HL-60 (cell line): ENCODE results near the gene PSAP.

Experiments
- DNase-seq, 2 experiments: peaks; one replicate each; pipeline ENCODE4 v3.0.0-alpha.2; 2010 to 2020; ENCODE audit warnings: low read depth in 1 of 2, low spot score in 1 of 2
- H3K27ac ChIP-seq: fragments of 250-450 bp; sonication (Bioruptor Pico); replicated peaks from 2 replicates; pipeline ENCODE4 v1.5.1; 2020; ENCODE audit warnings: mild to moderate bottlenecking, moderate library complexity
- H3K27me3 ChIP-seq: fragments of 250-450 bp; sonication (Bioruptor Pico); 2 replicates; pipeline ENCODE4 v1.5.1; 2021; ENCODE audit warnings: mild to moderate bottlenecking, moderate library complexity; ENCODE audit not compliant: insufficient read depth, poor library complexity, severe bottlenecking
- H3K4me3 ChIP-seq: replicated peaks from 2 replicates; pipeline ENCODE4 v1.5.1; 2011; ENCODE audit warnings: mild to moderate bottlenecking, control low read depth, low read length; ENCODE audit not compliant: insufficient read depth
- GABPA ChIP-seq: IDR thresholded peaks from 2 replicates; pipeline ENCODE4 v1.6.1; 2012; ENCODE audit warnings: low read depth
- POLR2AphosphoS5 ChIP-seq: IDR thresholded peaks from 2 replicates; pipeline ENCODE4 v1.6.1; 2012; ENCODE audit warnings: low read depth
- SPI1 ChIP-seq: IDR thresholded peaks from 2 replicates; pipeline ENCODE4 v1.6.1; 2012; ENCODE audit warnings: low read depth, mild to moderate bottlenecking, borderline replicate concordance
- TF ChIP-seq, protein P1 (sequence below): IDR thresholded peaks from 2 replicates; pipeline ENCODE4 v1.6.1; 2012; ENCODE audit warnings: low read depth; ENCODE audit not compliant: insufficient replicate concordance
- TF ChIP-seq, protein P2 (sequence below): IDR thresholded peaks from one replicate; pipeline ENCODE4 v1.5.1; 2011; ENCODE audit warnings: low read length, control low read depth, inconsistent platforms; ENCODE audit not compliant: insufficient read depth

Gene PSAP

DNA sequence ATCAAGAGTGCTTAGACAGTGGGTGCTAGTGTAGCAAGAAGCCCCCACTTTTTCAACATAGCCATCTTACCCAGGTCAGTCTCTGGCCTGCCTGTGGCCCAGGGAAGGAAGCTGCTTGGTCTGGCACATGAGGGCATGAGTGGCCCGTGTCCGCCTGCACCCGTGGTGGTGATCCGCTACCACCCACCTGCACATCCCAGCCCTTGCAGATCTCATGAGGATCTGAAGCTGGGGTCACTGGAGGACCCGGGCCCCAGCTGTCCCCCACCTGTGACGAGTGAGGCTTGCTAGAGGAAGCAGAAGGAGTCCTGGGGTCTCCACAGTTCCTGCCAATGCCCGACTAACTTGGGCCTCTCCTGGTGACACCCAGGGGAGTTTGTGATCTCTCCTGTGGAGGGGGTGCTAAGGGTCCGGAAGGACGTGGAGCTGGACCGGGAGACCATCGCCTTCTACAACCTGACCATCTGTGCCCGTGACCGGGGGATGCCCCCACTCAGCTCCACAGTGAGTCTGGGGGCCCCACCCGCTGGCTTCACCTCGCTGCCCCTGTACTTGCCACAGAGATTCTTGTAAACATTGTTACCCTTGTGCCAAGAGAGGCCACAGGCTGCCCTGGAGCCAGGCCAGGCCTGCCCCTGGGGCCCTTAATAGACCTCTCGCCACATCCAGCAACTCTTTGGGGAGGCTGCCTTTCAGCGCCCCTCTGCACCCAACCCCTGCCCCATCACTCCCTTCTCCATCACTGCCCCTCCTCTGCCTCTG, 67.0 kb downstream of the PSAP start:
- no peak for DNase-seq
- Histone ChIP-seq H3K27me3 (no peaks in the 10 kb centered on the region), H3K27ac (no peak overlapping the region), H3K4me3 (no peak overlapping the region)
- no peak for TF ChIP-seq SPI1
- no peak for TF ChIP-seq GABPA
- no peak for TF ChIP-seq POLR2AphosphoS5
- TF ChIP-seq, protein P1, sequence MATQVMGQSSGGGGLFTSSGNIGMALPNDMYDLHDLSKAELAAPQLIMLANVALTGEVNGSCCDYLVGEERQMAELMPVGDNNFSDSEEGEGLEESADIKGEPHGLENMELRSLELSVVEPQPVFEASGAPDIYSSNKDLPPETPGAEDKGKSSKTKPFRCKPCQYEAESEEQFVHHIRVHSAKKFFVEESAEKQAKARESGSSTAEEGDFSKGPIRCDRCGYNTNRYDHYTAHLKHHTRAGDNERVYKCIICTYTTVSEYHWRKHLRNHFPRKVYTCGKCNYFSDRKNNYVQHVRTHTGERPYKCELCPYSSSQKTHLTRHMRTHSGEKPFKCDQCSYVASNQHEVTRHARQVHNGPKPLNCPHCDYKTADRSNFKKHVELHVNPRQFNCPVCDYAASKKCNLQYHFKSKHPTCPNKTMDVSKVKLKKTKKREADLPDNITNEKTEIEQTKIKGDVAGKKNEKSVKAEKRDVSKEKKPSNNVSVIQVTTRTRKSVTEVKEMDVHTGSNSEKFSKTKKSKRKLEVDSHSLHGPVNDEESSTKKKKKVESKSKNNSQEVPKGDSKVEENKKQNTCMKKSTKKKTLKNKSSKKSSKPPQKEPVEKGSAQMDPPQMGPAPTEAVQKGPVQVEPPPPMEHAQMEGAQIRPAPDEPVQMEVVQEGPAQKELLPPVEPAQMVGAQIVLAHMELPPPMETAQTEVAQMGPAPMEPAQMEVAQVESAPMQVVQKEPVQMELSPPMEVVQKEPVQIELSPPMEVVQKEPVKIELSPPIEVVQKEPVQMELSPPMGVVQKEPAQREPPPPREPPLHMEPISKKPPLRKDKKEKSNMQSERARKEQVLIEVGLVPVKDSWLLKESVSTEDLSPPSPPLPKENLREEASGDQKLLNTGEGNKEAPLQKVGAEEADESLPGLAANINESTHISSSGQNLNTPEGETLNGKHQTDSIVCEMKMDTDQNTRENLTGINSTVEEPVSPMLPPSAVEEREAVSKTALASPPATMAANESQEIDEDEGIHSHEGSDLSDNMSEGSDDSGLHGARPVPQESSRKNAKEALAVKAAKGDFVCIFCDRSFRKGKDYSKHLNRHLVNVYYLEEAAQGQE = no peak
- TF ChIP-seq, protein P2, sequence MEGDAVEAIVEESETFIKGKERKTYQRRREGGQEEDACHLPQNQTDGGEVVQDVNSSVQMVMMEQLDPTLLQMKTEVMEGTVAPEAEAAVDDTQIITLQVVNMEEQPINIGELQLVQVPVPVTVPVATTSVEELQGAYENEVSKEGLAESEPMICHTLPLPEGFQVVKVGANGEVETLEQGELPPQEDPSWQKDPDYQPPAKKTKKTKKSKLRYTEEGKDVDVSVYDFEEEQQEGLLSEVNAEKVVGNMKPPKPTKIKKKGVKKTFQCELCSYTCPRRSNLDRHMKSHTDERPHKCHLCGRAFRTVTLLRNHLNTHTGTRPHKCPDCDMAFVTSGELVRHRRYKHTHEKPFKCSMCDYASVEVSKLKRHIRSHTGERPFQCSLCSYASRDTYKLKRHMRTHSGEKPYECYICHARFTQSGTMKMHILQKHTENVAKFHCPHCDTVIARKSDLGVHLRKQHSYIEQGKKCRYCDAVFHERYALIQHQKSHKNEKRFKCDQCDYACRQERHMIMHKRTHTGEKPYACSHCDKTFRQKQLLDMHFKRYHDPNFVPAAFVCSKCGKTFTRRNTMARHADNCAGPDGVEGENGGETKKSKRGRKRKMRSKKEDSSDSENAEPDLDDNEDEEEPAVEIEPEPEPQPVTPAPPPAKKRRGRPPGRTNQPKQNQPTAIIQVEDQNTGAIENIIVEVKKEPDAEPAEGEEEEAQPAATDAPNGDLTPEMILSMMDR = no peak

DNA sequence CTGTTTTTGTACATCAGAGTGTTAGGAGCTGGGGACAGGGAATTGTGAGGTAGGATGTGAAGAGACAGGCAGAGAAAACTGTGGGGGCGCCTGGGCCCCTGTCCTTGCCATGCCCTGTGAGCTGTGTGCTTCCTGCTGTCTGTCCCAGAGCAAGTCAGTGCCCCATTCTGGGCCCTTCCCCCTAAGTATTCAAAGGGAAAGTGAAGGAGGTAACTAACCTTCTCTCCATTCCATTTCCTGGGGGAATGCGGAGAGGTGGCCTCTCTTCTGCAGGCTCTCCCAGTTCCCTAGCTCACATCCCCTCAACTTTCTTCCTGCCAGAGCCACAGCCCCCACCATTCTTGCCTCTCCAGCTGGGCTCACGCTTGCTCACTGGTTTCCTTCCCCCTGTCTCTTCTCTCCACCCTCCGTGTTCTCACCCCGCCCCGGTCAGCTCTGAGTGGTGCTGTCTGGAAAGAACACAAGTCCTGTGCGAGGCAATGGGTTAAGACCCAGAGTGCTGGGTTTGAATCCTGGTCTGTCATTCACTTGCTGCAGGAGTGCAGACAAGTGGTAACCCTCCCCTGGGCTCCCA, 68.0 kb downstream of the PSAP start:
- H3K27ac ChIP-seq = no peak overlapping the region
- peak in 1 of 2 experiments; percentile 37 for DNase-seq
- no peak overlapping the region for H3K4me3 ChIP-seq
- no peaks in the 10 kb centered on the region for H3K27me3 ChIP-seq
- TF ChIP-seq, protein P1 = no peak
- TF ChIP-seq, protein P2 = no peak
- TF ChIP-seq GABPA (no peak), POLR2AphosphoS5 (no peak), SPI1 (no peak)

DNA sequence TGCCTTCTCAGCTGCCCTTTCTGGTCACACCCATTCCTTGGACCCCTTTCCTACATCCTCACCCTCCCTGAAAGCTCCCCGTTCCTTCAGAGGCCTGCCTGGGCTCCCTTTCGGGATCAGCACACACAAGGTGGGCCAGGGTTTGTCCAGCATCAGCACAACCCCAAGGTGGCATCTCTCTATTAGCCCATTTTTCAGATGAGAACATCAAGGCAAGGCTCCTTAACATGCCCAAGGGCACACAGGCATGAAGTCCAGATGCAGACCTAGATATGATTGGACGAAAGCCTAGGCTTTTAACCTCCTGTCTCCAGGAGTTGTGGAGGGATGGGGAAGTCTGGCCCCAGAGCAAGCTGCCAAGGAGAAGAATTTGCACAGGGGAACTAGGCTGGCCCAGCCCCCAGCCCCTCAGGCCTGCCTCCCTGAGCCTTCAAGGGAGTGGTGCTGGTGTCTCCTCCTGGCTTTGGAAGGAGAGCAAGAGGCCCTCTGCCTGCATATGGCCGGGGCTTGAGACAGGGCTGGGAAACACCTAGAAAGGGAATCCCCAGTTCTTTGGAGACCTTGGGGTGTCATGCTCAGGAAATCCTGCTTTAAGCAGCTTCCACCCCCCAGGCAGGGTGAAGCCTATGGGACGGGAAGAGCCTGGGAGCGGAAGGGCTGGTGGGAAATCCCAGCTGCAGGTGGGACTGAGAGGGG, 68.7 kb downstream of the PSAP start:
- TF ChIP-seq, protein P2 = no peak
- TF ChIP-seq, protein P1 = no peak
- TF ChIP-seq GABPA = no peak
- no peak for TF ChIP-seq SPI1
- DNase-seq = no peak
- H3K4me3 ChIP-seq = no peak overlapping the region
- no peaks in the 10 kb centered on the region for H3K27me3 ChIP-seq
- no peak overlapping the region for H3K27ac ChIP-seq
